ENCODE results near the gene STAP2.

Gene STAP2

GRCh38 chr19:4320419-4320818 is 18.2 kb downstream of the STAP2 start:
- Histone ChIP-seq H3K4me3 (no peak overlapping the region), H3K27ac (no peak overlapping the region), H3K9me3 (ENCODE audit: low read depth, low read length) (no peaks in the 10 kb centered on the region), H3K36me3 (ENCODE audit: insufficient read depth, low read length) (no peaks in the 10 kb centered on the region), H3K9ac (ENCODE audit: insufficient read length) (no peak overlapping the region)
- DNase-seq (ENCODE audit: low read depth, low spot score): no peak
- no peak for TF ChIP-seq POLR2AphosphoS5 (IDR thresholded peaks at IDR 0.05; ENCODE audit: borderline replicate concordance, low read depth, low read length)
- TF ChIP-seq FOXP2 (optimal IDR thresholded peaks at IDR 0.05; ENCODE audit: control extremely low read depth, extremely low read length, insufficient read depth): no peak
- TF ChIP-seq EZH2 (IDR thresholded peaks at IDR 0.05): no peak

GRCh38 chr19:4319067-4319718 is 19.4 kb downstream of the STAP2 start:
- no peak overlapping the region for H3K27ac ChIP-seq
- no peak overlapping the region for H3K9ac ChIP-seq (ENCODE audit: insufficient read length)
- H3K4me3 ChIP-seq: no peak overlapping the region
- no peak for TF ChIP-seq EZH2 (IDR thresholded peaks at IDR 0.05)
- H3K36me3 ChIP-seq (ENCODE audit: insufficient read depth, low read length): no peaks in the 10 kb centered on the region
- H3K9me3 ChIP-seq (ENCODE audit: low read depth, low read length): no peaks in the 10 kb centered on the region
- no peak for DNase-seq (ENCODE audit: low read depth, low spot score)

GRCh38 chr19:4318460-4318859 is 20.2 kb downstream of the STAP2 start:
- DNase-seq (ENCODE audit: low read depth, low spot score): no peak
- Histone ChIP-seq H3K27ac (no peak overlapping the region), H3K9me3 (ENCODE audit: low read depth, low read length) (no peaks in the 10 kb centered on the region), H3K9ac (ENCODE audit: insufficient read length) (no peak overlapping the region), H3K36me3 (ENCODE audit: insufficient read depth, low read length) (no peaks in the 10 kb centered on the region), H3K4me3 (no peak overlapping the region)
- no peak for TF ChIP-seq POLR2AphosphoS5 (IDR thresholded peaks at IDR 0.05; ENCODE audit: borderline replicate concordance, low read depth, low read length)
- TF ChIP-seq FOXP2 (optimal IDR thresholded peaks at IDR 0.05; ENCODE audit: control extremely low read depth, extremely low read length, insufficient read depth): no peak
- no peak for TF ChIP-seq EZH2 (IDR thresholded peaks at IDR 0.05)

- H3K36me3 ChIP-seq (ENCODE audit: insufficient read depth, low read length): no peaks in the 10 kb centered on the region
- H3K9ac ChIP-seq (ENCODE audit: insufficient read length): no peak overlapping the region
- no peak overlapping the region for H3K27ac ChIP-seq
- no peak for DNase-seq (ENCODE audit: low read depth, low spot score)
- TF ChIP-seq EZH2 (IDR thresholded peaks at IDR 0.05): no peak
- TF ChIP-seq FOXP2 (optimal IDR thresholded peaks at IDR 0.05; ENCODE audit: control extremely low read depth, extremely low read length, insufficient read depth): no peak
- no peak for TF ChIP-seq POLR2AphosphoS5 (IDR thresholded peaks at IDR 0.05; ENCODE audit: borderline replicate concordance, low read depth, low read length)
- no peaks in the 10 kb centered on the region for H3K9me3 ChIP-seq (ENCODE audit: low read depth, low read length)
- no peak overlapping the region for H3K4me3 ChIP-seq
These were observed 21.7 kb downstream of the STAP2 start for GRCh38 chr19:4316956-4317355.

- Histone ChIP-seq H3K9me3 (ENCODE audit: low read depth, low read length) (no peaks in the 10 kb centered on the region), H3K27ac (no peak overlapping the region), H3K36me3 (ENCODE audit: insufficient read depth, low read length) (no peaks in the 10 kb centered on the region), H3K4me3 (no peak overlapping the region), H3K9ac (ENCODE audit: insufficient read length) (no peak overlapping the region)
- TF ChIP-seq FOXP2 (optimal IDR thresholded peaks at IDR 0.05; ENCODE audit: control extremely low read depth, extremely low read length, insufficient read depth): no peak
- DNase-seq (ENCODE audit: low read depth, low spot score): no peak
These were observed 24.7 kb downstream of the STAP2 start for GRCh38 chr19:4313847-4314490.

GRCh38 chr19:4310247-4311121 is 28.1 kb downstream of the STAP2 start:
- Histone ChIP-seq H3K4me3 (no peak overlapping the region), H3K36me3 (ENCODE audit: insufficient read depth, low read length) (no peaks in the 10 kb centered on the region), H3K27ac (no peak overlapping the region), H3K9me3 (ENCODE audit: low read depth, low read length) (no peaks in the 10 kb centered on the region), H3K9ac (ENCODE audit: insufficient read length) (no peak overlapping the region)
- DNase-seq (ENCODE audit: low read depth, low spot score): no peak
- no peak for TF ChIP-seq FOXP2 (optimal IDR thresholded peaks at IDR 0.05; ENCODE audit: control extremely low read depth, extremely low read length, insufficient read depth)
- TF ChIP-seq EZH2 (IDR thresholded peaks at IDR 0.05): no peak
- no peak for TF ChIP-seq POLR2AphosphoS5 (IDR thresholded peaks at IDR 0.05; ENCODE audit: borderline replicate concordance, low read depth, low read length)

GRCh38 chr19:4305659-4306058 is 33.0 kb downstream of the STAP2 start:
- DNase-seq (ENCODE audit: low read depth, low spot score): no peak
- no peak overlapping the region for H3K4me3 ChIP-seq
- no peak overlapping the region for H3K27ac ChIP-seq
- H3K36me3 ChIP-seq (ENCODE audit: insufficient read depth, low read length): no peaks in the 10 kb centered on the region
- TF ChIP-seq EZH2 (IDR thresholded peaks at IDR 0.05) (no peak), POLR2AphosphoS5 (IDR thresholded peaks at IDR 0.05; ENCODE audit: borderline replicate concordance, low read depth, low read length) (no peak), FOXP2 (optimal IDR thresholded peaks at IDR 0.05; ENCODE audit: control extremely low read depth, extremely low read length, insufficient read depth) (no peak)
- no peaks in the 10 kb centered on the region for H3K9me3 ChIP-seq (ENCODE audit: low read depth, low read length)
- no peak overlapping the region for H3K9ac ChIP-seq (ENCODE audit: insufficient read length)

- H3K27ac ChIP-seq: no peak overlapping the region
- no peak overlapping the region for H3K4me3 ChIP-seq
- H3K9me3 ChIP-seq (ENCODE audit: low read depth, low read length): no peaks in the 10 kb centered on the region
- no peak overlapping the region for H3K9ac ChIP-seq (ENCODE audit: insufficient read length)
- H3K36me3 ChIP-seq (ENCODE audit: insufficient read depth, low read length): no peaks in the 10 kb centered on the region
- DNase-seq (ENCODE audit: low read depth, low spot score): no peak
- no peak for TF ChIP-seq EZH2 (IDR thresholded peaks at IDR 0.05)
- TF ChIP-seq POLR2AphosphoS5 (IDR thresholded peaks at IDR 0.05; ENCODE audit: borderline replicate concordance, low read depth, low read length): no peak
- TF ChIP-seq FOXP2 (optimal IDR thresholded peaks at IDR 0.05; ENCODE audit: control extremely low read depth, extremely low read length, insufficient read depth): no peak
These were observed 33.4 kb downstream of the STAP2 start for GRCh38 chr19:4305257-4305612.
